CD14-positive monocyte (primary cell): ENCODE measurements around the gene GPC5. TPM values are rescaled to one million over a fixed set of nuclear protein-coding genes. Genes with fewer than 3 reads are reported as not detected.

Source experiments
- DNase-seq, 3 donors: peaks; one replicate each; pipeline ENCODE4 v3.0.0-alpha.2; 2011 to 2022
- H2AFZ ChIP-seq: 2 replicates; pipeline ENCODE4 v1.6.0; 2012; ENCODE audit warnings: mild to moderate bottlenecking, low read depth, low read length, inconsistent platforms; ENCODE audit not compliant: insufficient read depth, poor library complexity, severe bottlenecking
- H3K27ac ChIP-seq, 2 donors: 1 replicate in 1 of 2; 2 replicates in 1 of 2; pipeline ENCODE4 v1.5.1; 2012 to 2013; ENCODE audit warnings: low read length in 2 of 2, control low read depth in 1 of 2, inconsistent platforms in 1 of 2, low read depth in 1 of 2, mild to moderate bottlenecking in 1 of 2
- H3K27me3 ChIP-seq, 2 donors: one replicate each; pipeline versions ENCODE4 v1.6.0 to v1.6.1; 2011 to 2013; ENCODE audit warnings: low read length in 2 of 2; ENCODE audit not compliant: control insufficient read depth in 2 of 2, insufficient read depth in 2 of 2
- H3K36me3 ChIP-seq, 2 donors: replicated peaks in 1 of 2; 1 replicate in 1 of 2; 2 replicates in 1 of 2; pipeline versions ENCODE4 v1.5.1 to v1.6.1; 2012 to 2013; ENCODE audit warnings: low read length in 2 of 2, control low read depth in 1 of 2, inconsistent platforms in 1 of 2, mild to moderate bottlenecking in 1 of 2; ENCODE audit not compliant: insufficient read depth in 2 of 2, control insufficient read depth in 1 of 2
- H3K4me1 ChIP-seq, 2 donors: 1 replicate in 1 of 2; 2 replicates in 1 of 2; pipeline versions ENCODE4 v1.5.1 to v1.6.1; 2012 to 2013; ENCODE audit warnings: low read length in 2 of 2, control low read depth in 1 of 2, inconsistent platforms in 1 of 2, mild to moderate bottlenecking in 1 of 2, moderate library complexity in 1 of 2; ENCODE audit not compliant: insufficient read depth in 2 of 2, control insufficient read depth in 1 of 2
- H3K4me2 ChIP-seq: replicated peaks from 2 replicates; pipeline ENCODE3; 2012; ENCODE audit warnings: low read length, moderate library complexity, mild to moderate bottlenecking; ENCODE audit not compliant: poor library complexity, severe bottlenecking; ENCODE audit errors: extremely low read depth
- H3K4me3 ChIP-seq, 3 experiments: fragments of 200-600 bp in 1 of 3; sonication (generic) in 1 of 3; replicated peaks in 1 of 3; 1 replicate in 2 of 3; 2 replicates in 1 of 3; pipeline ENCODE4 v1.5.1; 2011 to 2013; ENCODE audit warnings: low read length in 3 of 3, mild to moderate bottlenecking in 3 of 3, control low read depth in 2 of 3, low read depth in 2 of 3, inconsistent platforms in 1 of 3, moderate library complexity in 1 of 3
- H3K79me2 ChIP-seq: 2 replicates; pipeline ENCODE4 v1.6.0; 2012; ENCODE audit warnings: mild to moderate bottlenecking, control low read depth, inconsistent platforms, low read length, moderate library complexity; ENCODE audit not compliant: insufficient read depth
- H3K9ac ChIP-seq: 2 replicates; pipeline ENCODE4 v1.6.0; 2017; ENCODE audit warnings: low read length, mild to moderate bottlenecking; ENCODE audit not compliant: insufficient read depth, poor library complexity, severe bottlenecking
- H3K9me3 ChIP-seq, 2 donors: replicated peaks in 1 of 2; 1 replicate in 1 of 2; 2 replicates in 1 of 2; pipeline versions ENCODE4 v1.5.1 to v1.6.1; 2012 to 2013; ENCODE audit warnings: low read length in 2 of 2, control low read depth in 1 of 2; ENCODE audit not compliant: control insufficient read depth in 1 of 2, insufficient read depth in 1 of 2
- H4K20me1 ChIP-seq: 2 replicates; pipeline ENCODE4 v1.6.0; 2012; ENCODE audit warnings: mild to moderate bottlenecking, low read length, control low read depth, moderate library complexity; ENCODE audit not compliant: insufficient read depth
- H3K27ac Mint-ChIP-seq, 7 donors: one replicate each; pipeline ENCODE4 v1.8.0; 2020; ENCODE audit warnings: mild to moderate bottlenecking in 7 of 7, mixed read lengths in 7 of 7, moderate library complexity in 6 of 7, inconsistent platforms in 2 of 7
- H3K27me3 Mint-ChIP-seq, 3 donors: one replicate each; pipeline ENCODE4 v1.8.0; 2021 to 2022; ENCODE audit warnings: low read depth in 3 of 3, mild to moderate bottlenecking in 3 of 3, mixed read lengths in 3 of 3, moderate library complexity in 3 of 3, inconsistent platforms in 1 of 3
- H3K36me3 Mint-ChIP-seq, 2 donors: one replicate each; pipeline ENCODE4 v1.8.0; 2020; ENCODE audit warnings: mixed read lengths in 2 of 2, inconsistent platforms in 1 of 2, mild to moderate bottlenecking in 1 of 2
- H3K4me1 Mint-ChIP-seq: one replicate; pipeline ENCODE4 v1.8.0; 2020; ENCODE audit warnings: mild to moderate bottlenecking, mixed read lengths
- H3K4me3 Mint-ChIP-seq, 2 donors: one replicate each; pipeline ENCODE4 v1.8.0; 2020; ENCODE audit warnings: mild to moderate bottlenecking in 2 of 2, mixed read lengths in 2 of 2, moderate library complexity in 1 of 2
- H3K9me3 Mint-ChIP-seq, 7 donors: one replicate each; pipeline ENCODE4 v1.8.0; 2020 to 2022; ENCODE audit warnings: mixed read lengths in 7 of 7, mild to moderate bottlenecking in 6 of 7, moderate library complexity in 6 of 7, inconsistent platforms in 2 of 7
- WGBS: methylation state at CpG from one replicate; pipeline ENCODE4 v1.1.5; 2013; ENCODE audit warnings: missing lambda C conversion rate; ENCODE audit not compliant: insufficient coverage; 5-methylcytosine and 5-hydroxymethylcytosine counted together
- intact Hi-C, 2 donors: fragments of 100-400 bp; cut with micrococcal nuclease; formaldehyde crosslinking; loops; one replicate each; pipeline versions ENCODE4 v1.15.0 to v1.15.1; 2023
- polyA plus RNA-seq, 3 donors: library from polyadenylated mRNA; depleted of rRNA in 1 of 3; unstranded in 2 of 3; stranded (reverse) in 1 of 3; fragments of 300-500 nt in 2 of 3; fragments of >200 nt in 1 of 3; fragmentation: Illumina TruSeq in 2 of 3; gene quantifications; 1 replicate in 2 of 3; 2 replicates in 1 of 3; pipeline ENCODE4 v1.2.3, GENCODE V29; 2012 to 2021
- TF ChIP-seq, protein P1 (sequence below): fragments of 200-600 bp; IDR thresholded peaks from one replicate; pipeline ENCODE4 v1.8.0; 2022; ENCODE audit warnings: antibody characterized with exemption, mild to moderate bottlenecking

Gene GPC5
- polyA plus RNA-seq, 3 donors, result not detected

DNA sequence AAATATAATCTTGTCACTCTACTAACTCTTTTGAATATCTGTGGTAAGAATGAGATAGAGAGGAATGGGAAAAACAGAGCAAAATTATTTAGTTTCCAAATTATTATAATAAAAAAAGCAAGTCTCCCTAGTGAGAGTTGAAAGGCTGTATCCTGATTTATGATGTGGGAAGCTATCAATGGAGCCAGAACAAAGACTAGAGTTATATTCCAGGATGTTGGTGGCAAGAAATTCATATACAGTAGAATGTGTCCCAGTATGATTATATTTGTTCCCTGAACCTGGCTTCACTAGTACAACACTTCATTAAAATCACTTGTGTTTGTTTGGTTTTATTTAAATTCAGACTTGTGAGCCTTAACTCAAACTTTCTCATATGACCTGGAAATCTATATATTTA is 630.3 kb downstream of the GPC5 start:
- TF ChIP-seq, protein P1, sequence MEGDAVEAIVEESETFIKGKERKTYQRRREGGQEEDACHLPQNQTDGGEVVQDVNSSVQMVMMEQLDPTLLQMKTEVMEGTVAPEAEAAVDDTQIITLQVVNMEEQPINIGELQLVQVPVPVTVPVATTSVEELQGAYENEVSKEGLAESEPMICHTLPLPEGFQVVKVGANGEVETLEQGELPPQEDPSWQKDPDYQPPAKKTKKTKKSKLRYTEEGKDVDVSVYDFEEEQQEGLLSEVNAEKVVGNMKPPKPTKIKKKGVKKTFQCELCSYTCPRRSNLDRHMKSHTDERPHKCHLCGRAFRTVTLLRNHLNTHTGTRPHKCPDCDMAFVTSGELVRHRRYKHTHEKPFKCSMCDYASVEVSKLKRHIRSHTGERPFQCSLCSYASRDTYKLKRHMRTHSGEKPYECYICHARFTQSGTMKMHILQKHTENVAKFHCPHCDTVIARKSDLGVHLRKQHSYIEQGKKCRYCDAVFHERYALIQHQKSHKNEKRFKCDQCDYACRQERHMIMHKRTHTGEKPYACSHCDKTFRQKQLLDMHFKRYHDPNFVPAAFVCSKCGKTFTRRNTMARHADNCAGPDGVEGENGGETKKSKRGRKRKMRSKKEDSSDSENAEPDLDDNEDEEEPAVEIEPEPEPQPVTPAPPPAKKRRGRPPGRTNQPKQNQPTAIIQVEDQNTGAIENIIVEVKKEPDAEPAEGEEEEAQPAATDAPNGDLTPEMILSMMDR, result no peak
- Mint-ChIP-seq H3K4me1 (no peaks in the 10 kb centered on the region), H3K4me3 (no peak overlapping the region), H3K27ac (no peak overlapping the region), H3K27me3 (no peaks in the 10 kb centered on the region), H3K9me3 (peaks cover 0 to 8% (median 6%) of the 10 kb centered on the region in 7 donors), H3K36me3 (no peaks in the 10 kb centered on the region)
- Histone ChIP-seq H3K79me2 (no peaks in the 10 kb centered on the region), H3K36me3 (no peaks in the 10 kb centered on the region), H3K27me3 (no peaks in the 10 kb centered on the region), H4K20me1 (no peaks in the 10 kb centered on the region), H2AFZ (no peak overlapping the region), H3K27ac (no peak overlapping the region), H3K9ac (no peak overlapping the region), H3K4me3 (no peak overlapping the region), H3K9me3 (peaks cover 3% of the 10 kb centered on the region in 2 donors), H3K4me2 (no peak overlapping the region), H3K4me1 (no peaks in the 10 kb centered on the region)
- no peak for DNase-seq
- intact Hi-C loops, result no loop called here

DNA sequence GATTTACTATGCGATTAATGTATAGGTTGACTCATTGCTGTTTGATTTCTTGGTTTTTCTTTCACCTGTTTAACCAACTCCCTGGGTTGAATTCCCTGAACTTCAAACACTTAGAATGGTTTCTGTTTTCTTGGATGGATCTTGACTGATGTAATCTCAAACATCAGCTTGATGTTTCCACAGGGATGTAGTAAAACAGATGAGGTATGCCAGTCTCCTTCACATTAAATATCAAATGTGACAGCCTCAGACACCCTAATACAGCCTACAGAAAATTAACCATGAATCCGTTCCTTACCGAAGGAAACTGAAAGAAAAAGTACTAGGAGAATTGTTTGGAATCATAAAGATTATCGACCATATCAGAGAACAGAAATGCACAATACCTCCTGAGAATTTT is 631.2 kb downstream of the GPC5 start:
- no peaks in the 10 kb centered on the region for H3K4me1 Mint-ChIP-seq
- TF ChIP-seq, protein P1, result no peak
- Histone ChIP-seq H3K4me3 (no peak overlapping the region), H4K20me1 (no peaks in the 10 kb centered on the region), H3K9me3 (peaks cover 3% of the 10 kb centered on the region in 2 donors), H3K36me3 (no peaks in the 10 kb centered on the region), H3K4me2 (no peak overlapping the region), H3K9ac (no peak overlapping the region), H3K27me3 (no peaks in the 10 kb centered on the region), H3K27ac (no peak overlapping the region), H3K4me1 (no peaks in the 10 kb centered on the region), H3K79me2 (no peaks in the 10 kb centered on the region), H2AFZ (no peak overlapping the region)
- no peaks in the 10 kb centered on the region for H3K27me3 Mint-ChIP-seq
- no CpG with 5 or more reads among the region's 4 CpGs for WGBS
- H3K4me3 Mint-ChIP-seq, result no peak overlapping the region
- no peak for DNase-seq
- H3K36me3 Mint-ChIP-seq, result no peaks in the 10 kb centered on the region
- intact Hi-C loops, result no loop called here
- peaks cover 0 to 10% (median 6%) of the 10 kb centered on the region in 7 donors for H3K9me3 Mint-ChIP-seq
- H3K27ac Mint-ChIP-seq, result no peak overlapping the region
